GM23338 (cell line): ENCODE data around the gene UBE2G2. TPM values are rescaled to one million over a fixed set of nuclear protein-coding genes. Genes with fewer than 3 reads are reported as not detected.

Experiments
- ATAC-seq: fragments of 200-7000 bp; cut with Tn5 transposase; 3 replicates; pipeline ENCODE4 v1.9.1; 2020
- DNase-seq: peaks from one replicate; pipeline ENCODE4 v3.0.0-alpha.2; 2015; ENCODE audit warnings: low spot score
- H2AFZ ChIP-seq: fragments of 200-600 bp; sonication (generic); 2 replicates; pipeline ENCODE4 v1.8.0; 2016; ENCODE audit warnings: antibody characterized with exemption, mild to moderate bottlenecking, moderate library complexity
- H3F3A ChIP-seq: fragments of 200-600 bp; sonication (generic); replicated peaks from 2 replicates; pipeline ENCODE4 v1.8.0; 2017; ENCODE audit warnings: antibody characterized with exemption, mixed run types, low read depth
- H3K27ac ChIP-seq: fragments of 200-600 bp; sonication (generic); 2 replicates; pipeline ENCODE4 v1.6.1; 2016; ENCODE audit warnings: low read depth
- H3K27me3 ChIP-seq: fragments of 200-600 bp; sonication (generic); 2 replicates; pipeline ENCODE4 v1.8.0; 2016; ENCODE audit warnings: mild to moderate bottlenecking, mixed run types, moderate library complexity; ENCODE audit not compliant: insufficient read depth
- H3K36me3 ChIP-seq: fragments of 200-600 bp; sonication (generic); 2 replicates; pipeline ENCODE4 v1.8.0; 2016; ENCODE audit warnings: mild to moderate bottlenecking; ENCODE audit not compliant: insufficient read depth
- H3K4me1 ChIP-seq: fragments of 200-600 bp; sonication (generic); 2 replicates; pipeline ENCODE4 v1.8.0; 2016; ENCODE audit warnings: mild to moderate bottlenecking, moderate library complexity; ENCODE audit not compliant: insufficient read depth
- H3K4me2 ChIP-seq: fragments of 200-600 bp; sonication (generic); 2 replicates; pipeline ENCODE4 v1.7.1; 2017; ENCODE audit warnings: mixed run types
- H3K4me3 ChIP-seq: fragments of 200-600 bp; sonication (generic); 2 replicates; pipeline ENCODE4 v1.6.1; 2016; ENCODE audit warnings: mixed run types
- H3K79me2 ChIP-seq: fragments of 200-600 bp; sonication (generic); replicated peaks from 2 replicates; pipeline ENCODE4 v1.8.0; 2017; ENCODE audit warnings: mild to moderate bottlenecking; ENCODE audit not compliant: insufficient read depth
- H3K9me2 ChIP-seq: fragments of 200-600 bp; sonication (generic); 2 replicates; pipeline ENCODE4 v1.8.0; 2017; ENCODE audit not compliant: insufficient read depth
- H4K20me1 ChIP-seq: fragments of 200-600 bp; sonication (generic); replicated peaks from 2 replicates; pipeline ENCODE4 v1.8.0; 2017; ENCODE audit warnings: mild to moderate bottlenecking; ENCODE audit not compliant: insufficient read depth
- H3K27ac Mint-ChIP-seq: 2 replicates; pipeline ENCODE4 v1.8.0; 2020; ENCODE audit warnings: inconsistent platforms, mild to moderate bottlenecking, moderate library complexity, mixed read lengths
- H3K27me3 Mint-ChIP-seq: 3 replicates; pipeline ENCODE4 v1.8.0; 2022; ENCODE audit warnings: low read depth, mild to moderate bottlenecking, moderate library complexity, mixed read lengths, inconsistent platforms; ENCODE audit not compliant: insufficient read depth, poor library complexity
- H3K36me3 Mint-ChIP-seq: 3 replicates; pipeline ENCODE4 v1.8.0; 2021; ENCODE audit warnings: low read depth, mild to moderate bottlenecking, inconsistent platforms, moderate library complexity, mixed read lengths
- H3K4me1 Mint-ChIP-seq: 3 replicates; pipeline ENCODE4 v1.8.0; 2020; ENCODE audit warnings: mild to moderate bottlenecking, inconsistent platforms, mixed read lengths
- H3K4me3 Mint-ChIP-seq: 3 replicates; pipeline ENCODE4 v1.8.0; 2021; ENCODE audit warnings: moderate library complexity, mild to moderate bottlenecking, inconsistent platforms, mixed read lengths
- H3K9me3 Mint-ChIP-seq: 3 replicates; pipeline ENCODE4 v1.8.0; 2020; ENCODE audit warnings: moderate library complexity, mild to moderate bottlenecking, inconsistent platforms, mixed read lengths
- EZH2phosphoT487 ChIP-seq: fragments of 200-600 bp; sonication (generic); IDR thresholded peaks from one replicate; pipeline ENCODE4 v1.8.1; 2018; ENCODE audit warnings: antibody characterized with exemption; ENCODE audit not compliant: unreplicated experiment
- NANOG ChIP-seq: IDR thresholded peaks from 2 replicates; pipeline ENCODE4 v1.6.1; 2016; ENCODE audit warnings: antibody characterized with exemption, borderline replicate concordance
- POLR2AphosphoS5 ChIP-seq: IDR thresholded peaks from 2 replicates; pipeline ENCODE4 v1.6.1; 2016; ENCODE audit warnings: antibody characterized with exemption, low read depth
- STAT1 ChIP-seq: IDR thresholded peaks from one replicate; pipeline ENCODE4 v1.6.1; 2016; ENCODE audit warnings: antibody characterized with exemption; ENCODE audit not compliant: unreplicated experiment
- ZNF331 ChIP-seq: fragments of 250-450 bp; sonication (Bioruptor Pico); IDR thresholded peaks from 2 replicates; pipeline ENCODE4 v1.5.0; 2020; ENCODE audit warnings: low read depth, mild to moderate bottlenecking, moderate library complexity
- polyA plus RNA-seq: library from polyadenylated mRNA; unstranded; fragments of >200 nt; fragmentation: Nextera tagmentation; extraction: Ambion mirVana; gene quantifications from 2 replicates; pipeline ENCODE4 v1.2.1, GENCODE V29; 2016
- total RNA-seq: library from RNA; depleted of rRNA; stranded (reverse); fragments of >200 nt; shearing (Covaris generic); gene quantifications from 2 replicates; pipeline ENCODE4 v1.2.3, GENCODE V29; 2014
- TF ChIP-seq, protein P1 (sequence below): fragments of 250-450 bp; sonication (Bioruptor Pico); IDR thresholded peaks from 2 replicates; pipeline ENCODE4 v1.5.0; 2020; ENCODE audit warnings: mild to moderate bottlenecking, moderate library complexity
- TF ChIP-seq, protein P2 (sequence below), 2 experiments: fragments of 200-600 bp in 1 of 2; sonication (generic) in 1 of 2; conservative IDR thresholded peaks; 2 replicates each; pipeline versions ENCODE4 v1.5.1 to v1.6.1; 2016 to 2017; ENCODE audit warnings: antibody characterized with exemption in 2 of 2, low read depth in 2 of 2, mild to moderate bottlenecking in 2 of 2, moderate library complexity in 1 of 2
- TF ChIP-seq, protein P3 (sequence below): IDR thresholded peaks from 2 replicates; pipeline ENCODE4 v1.6.1; 2016; ENCODE audit warnings: antibody characterized with exemption

The UBE2G2 gene
- total and polyA plus RNA-seq, 2 experiments from 2014 or later = 66.4 to 100 TPM

DNA sequence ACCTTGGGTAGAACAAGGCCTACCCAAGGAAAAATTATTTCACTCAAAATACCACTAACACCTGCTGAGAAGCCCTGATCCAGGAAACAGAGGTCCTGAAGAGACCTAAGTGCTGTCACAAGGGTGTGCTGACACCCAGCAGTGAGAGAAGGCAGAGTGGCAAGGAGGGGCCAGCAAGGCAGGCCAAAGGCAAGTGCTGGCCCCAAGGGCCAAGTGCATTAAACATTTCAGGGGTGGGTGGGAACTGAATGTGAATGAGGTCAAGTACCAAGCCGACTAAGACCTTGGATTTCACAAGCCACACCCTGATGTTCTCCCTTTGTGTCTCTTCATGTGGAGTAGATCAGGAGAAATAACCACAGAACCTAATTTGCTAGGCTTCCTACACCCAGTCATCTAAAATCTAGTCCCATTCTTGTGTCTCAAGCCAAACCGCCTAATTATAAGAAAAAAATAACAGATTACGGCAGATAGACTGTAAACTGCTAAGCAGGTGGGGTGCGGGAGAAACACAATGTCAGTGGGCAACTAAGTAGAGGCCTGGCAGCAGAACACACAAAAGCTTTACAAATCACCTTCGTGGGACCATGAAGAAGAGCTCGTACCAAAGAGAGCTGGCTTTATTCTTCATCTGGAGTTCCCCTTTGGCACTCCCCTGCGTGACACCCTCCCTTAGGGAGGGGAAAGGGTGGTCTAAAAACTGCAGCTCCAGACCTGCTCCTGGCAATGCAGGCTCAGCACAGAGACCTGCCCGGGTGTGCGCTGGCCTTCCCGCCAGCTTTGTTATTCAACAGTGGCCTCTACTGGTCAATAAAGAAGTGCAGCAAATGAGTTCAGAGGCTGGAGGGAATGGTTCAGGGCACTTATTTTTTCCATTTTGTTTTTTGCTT, 8.7 kb downstream of the UBE2G2 start:
- Histone ChIP-seq H3K4me1 (peaks cover 5% of the 10 kb centered on the region; the same call in 1 of the 2 replicates), H4K20me1 (peaks cover 43% of the 10 kb centered on the region), H3K9me2 (no peaks in the 10 kb centered on the region), H3K4me2 (no peak overlapping the region), H3K36me3 (no peaks in the 10 kb centered on the region; the same call in 1 of the 2 replicates), H3K4me3 (no peak overlapping the region), H3K79me2 (peaks cover 98% of the 10 kb centered on the region), H3K27ac (no peak overlapping the region), H2AFZ (no peak overlapping the region), H3K27me3 (no peaks in the 10 kb centered on the region), H3F3A (peaks cover 3% of the 10 kb centered on the region; the same call in 1 of the 2 replicates)
- Mint-ChIP-seq H3K9me3 (no peaks in the 10 kb centered on the region), H3K4me3 (no peak overlapping the region), H3K27ac (no peak overlapping the region), H3K4me1 (peaks cover 20% of the 10 kb centered on the region; the same call in 2 of the 3 replicates), H3K27me3 (peaks cover 12% of the 10 kb centered on the region), H3K36me3 (peaks cover 61% of the 10 kb centered on the region)
- TF ChIP-seq, protein P1, sequence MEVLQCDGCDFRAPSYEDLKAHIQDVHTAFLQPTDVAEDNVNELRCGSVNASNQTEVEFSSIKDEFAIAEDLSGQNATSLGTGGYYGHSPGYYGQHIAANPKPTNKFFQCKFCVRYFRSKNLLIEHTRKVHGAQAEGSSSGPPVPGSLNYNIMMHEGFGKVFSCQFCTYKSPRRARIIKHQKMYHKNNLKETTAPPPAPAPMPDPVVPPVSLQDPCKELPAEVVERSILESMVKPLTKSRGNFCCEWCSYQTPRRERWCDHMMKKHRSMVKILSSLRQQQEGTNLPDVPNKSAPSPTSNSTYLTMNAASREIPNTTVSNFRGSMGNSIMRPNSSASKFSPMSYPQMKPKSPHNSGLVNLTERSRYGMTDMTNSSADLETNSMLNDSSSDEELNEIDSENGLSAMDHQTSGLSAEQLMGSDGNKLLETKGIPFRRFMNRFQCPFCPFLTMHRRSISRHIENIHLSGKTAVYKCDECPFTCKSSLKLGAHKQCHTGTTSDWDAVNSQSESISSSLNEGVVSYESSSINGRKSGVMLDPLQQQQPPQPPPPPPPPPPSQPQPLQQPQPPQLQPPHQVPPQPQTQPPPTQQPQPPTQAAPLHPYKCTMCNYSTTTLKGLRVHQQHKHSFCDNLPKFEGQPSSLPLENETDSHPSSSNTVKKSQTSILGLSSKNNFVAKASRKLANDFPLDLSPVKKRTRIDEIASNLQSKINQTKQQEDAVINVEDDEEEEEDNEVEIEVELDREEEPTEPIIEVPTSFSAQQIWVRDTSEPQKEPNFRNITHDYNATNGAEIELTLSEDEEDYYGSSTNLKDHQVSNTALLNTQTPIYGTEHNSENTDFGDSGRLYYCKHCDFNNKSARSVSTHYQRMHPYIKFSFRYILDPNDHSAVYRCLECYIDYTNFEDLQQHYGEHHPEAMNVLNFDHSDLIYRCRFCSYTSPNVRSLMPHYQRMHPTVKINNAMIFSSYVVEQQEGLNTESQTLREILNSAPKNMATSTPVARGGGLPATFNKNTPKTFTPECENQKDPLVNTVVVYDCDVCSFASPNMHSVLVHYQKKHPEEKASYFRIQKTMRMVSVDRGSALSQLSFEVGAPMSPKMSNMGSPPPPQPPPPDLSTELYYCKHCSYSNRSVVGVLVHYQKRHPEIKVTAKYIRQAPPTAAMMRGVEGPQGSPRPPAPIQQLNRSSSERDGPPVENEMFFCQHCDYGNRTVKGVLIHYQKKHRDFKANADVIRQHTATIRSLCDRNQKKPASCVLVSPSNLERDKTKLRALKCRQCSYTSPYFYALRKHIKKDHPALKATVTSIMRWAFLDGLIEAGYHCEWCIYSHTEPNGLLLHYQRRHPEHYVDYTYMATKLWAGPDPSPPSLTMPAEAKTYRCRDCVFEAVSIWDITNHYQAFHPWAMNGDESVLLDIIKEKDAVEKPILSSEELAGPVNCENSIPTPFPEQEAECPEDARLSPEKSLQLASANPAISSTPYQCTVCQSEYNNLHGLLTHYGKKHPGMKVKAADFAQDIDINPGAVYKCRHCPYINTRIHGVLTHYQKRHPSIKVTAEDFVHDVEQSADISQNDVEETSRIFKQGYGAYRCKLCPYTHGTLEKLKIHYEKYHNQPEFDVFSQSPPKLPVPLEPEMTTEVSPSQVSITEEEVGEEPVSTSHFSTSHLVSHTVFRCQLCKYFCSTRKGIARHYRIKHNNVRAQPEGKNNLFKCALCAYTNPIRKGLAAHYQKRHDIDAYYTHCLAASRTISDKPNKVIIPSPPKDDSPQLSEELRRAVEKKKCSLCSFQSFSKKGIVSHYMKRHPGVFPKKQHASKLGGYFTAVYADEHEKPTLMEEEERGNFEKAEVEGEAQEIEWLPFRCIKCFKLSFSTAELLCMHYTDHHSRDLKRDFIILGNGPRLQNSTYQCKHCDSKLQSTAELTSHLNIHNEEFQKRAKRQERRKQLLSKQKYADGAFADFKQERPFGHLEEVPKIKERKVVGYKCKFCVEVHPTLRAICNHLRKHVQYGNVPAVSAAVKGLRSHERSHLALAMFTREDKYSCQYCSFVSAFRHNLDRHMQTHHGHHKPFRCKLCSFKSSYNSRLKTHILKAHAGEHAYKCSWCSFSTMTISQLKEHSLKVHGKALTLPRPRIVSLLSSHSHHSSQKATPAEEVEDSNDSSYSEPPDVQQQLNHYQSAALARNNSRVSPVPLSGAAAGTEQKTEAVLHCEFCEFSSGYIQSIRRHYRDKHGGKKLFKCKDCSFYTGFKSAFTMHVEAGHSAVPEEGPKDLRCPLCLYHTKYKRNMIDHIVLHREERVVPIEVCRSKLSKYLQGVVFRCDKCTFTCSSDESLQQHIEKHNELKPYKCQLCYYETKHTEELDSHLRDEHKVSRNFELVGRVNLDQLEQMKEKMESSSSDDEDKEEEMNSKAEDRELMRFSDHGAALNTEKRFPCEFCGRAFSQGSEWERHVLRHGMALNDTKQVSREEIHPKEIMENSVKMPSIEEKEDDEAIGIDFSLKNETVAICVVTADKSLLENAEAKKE (CRISPR knock-in tag) = no peak
- TF ChIP-seq, protein P2, sequence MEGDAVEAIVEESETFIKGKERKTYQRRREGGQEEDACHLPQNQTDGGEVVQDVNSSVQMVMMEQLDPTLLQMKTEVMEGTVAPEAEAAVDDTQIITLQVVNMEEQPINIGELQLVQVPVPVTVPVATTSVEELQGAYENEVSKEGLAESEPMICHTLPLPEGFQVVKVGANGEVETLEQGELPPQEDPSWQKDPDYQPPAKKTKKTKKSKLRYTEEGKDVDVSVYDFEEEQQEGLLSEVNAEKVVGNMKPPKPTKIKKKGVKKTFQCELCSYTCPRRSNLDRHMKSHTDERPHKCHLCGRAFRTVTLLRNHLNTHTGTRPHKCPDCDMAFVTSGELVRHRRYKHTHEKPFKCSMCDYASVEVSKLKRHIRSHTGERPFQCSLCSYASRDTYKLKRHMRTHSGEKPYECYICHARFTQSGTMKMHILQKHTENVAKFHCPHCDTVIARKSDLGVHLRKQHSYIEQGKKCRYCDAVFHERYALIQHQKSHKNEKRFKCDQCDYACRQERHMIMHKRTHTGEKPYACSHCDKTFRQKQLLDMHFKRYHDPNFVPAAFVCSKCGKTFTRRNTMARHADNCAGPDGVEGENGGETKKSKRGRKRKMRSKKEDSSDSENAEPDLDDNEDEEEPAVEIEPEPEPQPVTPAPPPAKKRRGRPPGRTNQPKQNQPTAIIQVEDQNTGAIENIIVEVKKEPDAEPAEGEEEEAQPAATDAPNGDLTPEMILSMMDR (conservative IDR thresholded peaks at IDR 0.05; ENCODE audit: low read depth in 2 of 2) = peak; percentile 82 to 85
- TF ChIP-seq ZNF331 (no peak), POLR2AphosphoS5 (no peak), EZH2phosphoT487 (no peak), NANOG (no peak), STAT1 (no peak)
- TF ChIP-seq, protein P3, sequence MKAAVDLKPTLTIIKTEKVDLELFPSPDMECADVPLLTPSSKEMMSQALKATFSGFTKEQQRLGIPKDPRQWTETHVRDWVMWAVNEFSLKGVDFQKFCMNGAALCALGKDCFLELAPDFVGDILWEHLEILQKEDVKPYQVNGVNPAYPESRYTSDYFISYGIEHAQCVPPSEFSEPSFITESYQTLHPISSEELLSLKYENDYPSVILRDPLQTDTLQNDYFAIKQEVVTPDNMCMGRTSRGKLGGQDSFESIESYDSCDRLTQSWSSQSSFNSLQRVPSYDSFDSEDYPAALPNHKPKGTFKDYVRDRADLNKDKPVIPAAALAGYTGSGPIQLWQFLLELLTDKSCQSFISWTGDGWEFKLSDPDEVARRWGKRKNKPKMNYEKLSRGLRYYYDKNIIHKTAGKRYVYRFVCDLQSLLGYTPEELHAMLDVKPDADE = no peak
- DNase-seq = peak; percentile 80
- ATAC-seq = peak; percentile 95
